Lower leg skin (tissue), 3 donors: ENCODE data around the gene MTMR2.

Experiments used
- CTCF ChIP-seq, 3 donors: fragments of 450-650 bp; IDR thresholded peaks; one replicate each; pipeline ENCODE4 v1.5.1; 2016; ENCODE audit warnings: antibody characterized with exemption in 3 of 3, mild to moderate bottlenecking in 3 of 3, moderate library complexity in 2 of 3
- POLR2A ChIP-seq, 2 donors: fragments of 450-650 bp; IDR thresholded peaks; one replicate each; pipeline ENCODE4 v1.6.1; 2016 to 2017; ENCODE audit warnings: antibody characterized with exemption in 2 of 2, mild to moderate bottlenecking in 1 of 2, moderate library complexity in 1 of 2

GRCh38 chr11:95912902-95913560, 10.9 kb downstream of the MTMR2 start:
- no peak for TF ChIP-seq CTCF (IDR thresholded peaks at IDR 0.05)
- TF ChIP-seq POLR2A (IDR thresholded peaks at IDR 0.05), result no peak
